ENCODE results near the gene ZBTB40. TPM values are rescaled to one million over a fixed set of nuclear protein-coding genes. Genes with fewer than 3 reads are reported as not detected.

The ZBTB40 gene
- total and polyA plus RNA-seq, 2 of the 13 experiments (the other 11 are each of a cell fraction or from before 2014, with no cell fraction given): 8.8 to 16.5 TPM

DNA sequence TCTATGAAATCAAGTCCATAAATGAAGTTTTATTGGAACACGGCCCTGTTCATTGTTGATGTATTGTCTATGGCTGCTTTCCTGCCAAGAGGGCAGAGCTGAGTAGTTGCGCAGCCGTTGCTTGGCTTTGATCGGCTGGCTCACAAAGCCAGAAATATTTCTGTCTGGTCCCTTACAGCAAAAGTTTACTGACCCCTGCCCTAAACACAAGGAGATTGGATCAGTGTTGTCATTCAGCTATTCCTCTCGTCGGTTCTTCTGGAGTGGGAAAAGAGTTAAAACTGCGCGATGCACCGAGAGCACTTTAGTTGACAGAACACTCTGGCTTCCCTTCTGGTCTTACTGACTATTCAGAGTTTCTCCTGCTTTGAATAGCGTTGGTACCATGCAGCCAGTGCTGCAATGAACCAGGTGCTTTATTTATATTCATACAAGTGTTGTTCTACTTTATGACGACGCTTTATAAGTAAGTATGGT, 868 bp downstream of the ZBTB40 start (continued):
- TF ChIP-seq HNF4G (IDR thresholded peaks at IDR 0.05; ENCODE audit: borderline replicate concordance, low read depth, low read length) (no peak), HNF4G (CRISPR knock-in tag; IDR thresholded peaks at IDR 0.05; ENCODE audit: borderline replicate concordance, low read depth) (peak; percentile 11; the same call in 1 of the 2 replicates), FOXJ3 (CRISPR knock-in tag; IDR thresholded peaks at IDR 0.05; ENCODE audit: borderline replicate concordance) (0 out of 2 replicates have a peak, but pooled peaks have one; percentile 4), ELF1 (CRISPR knock-in tag; IDR thresholded peaks at IDR 0.05) (no peak), ZNF329 (CRISPR knock-in tag; IDR thresholded peaks at IDR 0.05; ENCODE audit: low read depth) (no peak)
- TF ChIP-seq, protein P1, sequence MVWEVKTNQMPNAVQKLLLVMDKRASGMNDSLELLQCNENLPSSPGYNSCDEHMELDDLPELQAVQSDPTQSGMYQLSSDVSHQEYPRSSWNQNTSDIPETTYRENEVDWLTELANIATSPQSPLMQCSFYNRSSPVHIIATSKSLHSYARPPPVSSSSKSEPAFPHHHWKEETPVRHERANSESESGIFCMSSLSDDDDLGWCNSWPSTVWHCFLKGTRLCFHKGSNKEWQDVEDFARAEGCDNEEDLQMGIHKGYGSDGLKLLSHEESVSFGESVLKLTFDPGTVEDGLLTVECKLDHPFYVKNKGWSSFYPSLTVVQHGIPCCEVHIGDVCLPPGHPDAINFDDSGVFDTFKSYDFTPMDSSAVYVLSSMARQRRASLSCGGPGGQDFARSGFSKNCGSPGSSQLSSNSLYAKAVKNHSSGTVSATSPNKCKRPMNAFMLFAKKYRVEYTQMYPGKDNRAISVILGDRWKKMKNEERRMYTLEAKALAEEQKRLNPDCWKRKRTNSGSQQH (CRISPR knock-in tag; IDR thresholded peaks at IDR 0.05; ENCODE audit: low read depth): peak; percentile 36; the same call in 1 of the 2 replicates
- TF ChIP-seq, protein P2, sequence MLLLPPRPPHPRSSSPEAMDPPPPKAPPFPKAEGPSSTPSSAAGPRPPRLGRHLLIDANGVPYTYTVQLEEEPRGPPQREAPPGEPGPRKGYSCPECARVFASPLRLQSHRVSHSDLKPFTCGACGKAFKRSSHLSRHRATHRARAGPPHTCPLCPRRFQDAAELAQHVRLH (CRISPR knock-in tag; IDR thresholded peaks at IDR 0.05; ENCODE audit: borderline replicate concordance, low read depth): no peak
- TF ChIP-seq, protein P3, sequence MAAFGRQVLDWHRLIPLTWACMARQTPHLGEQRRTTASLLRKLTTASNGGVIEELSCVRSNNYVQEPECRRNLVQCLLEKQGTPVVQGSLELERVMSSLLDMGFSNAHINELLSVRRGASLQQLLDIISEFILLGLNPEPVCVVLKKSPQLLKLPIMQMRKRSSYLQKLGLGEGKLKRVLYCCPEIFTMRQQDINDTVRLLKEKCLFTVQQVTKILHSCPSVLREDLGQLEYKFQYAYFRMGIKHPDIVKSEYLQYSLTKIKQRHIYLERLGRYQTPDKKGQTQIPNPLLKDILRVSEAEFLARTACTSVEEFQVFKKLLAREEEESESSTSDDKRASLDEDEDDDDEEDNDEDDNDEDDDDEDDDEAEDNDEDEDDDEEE (CRISPR knock-in tag; IDR thresholded peaks at IDR 0.05): 0 out of 2 replicates have a peak, but pooled peaks have one; percentile 6

DNA sequence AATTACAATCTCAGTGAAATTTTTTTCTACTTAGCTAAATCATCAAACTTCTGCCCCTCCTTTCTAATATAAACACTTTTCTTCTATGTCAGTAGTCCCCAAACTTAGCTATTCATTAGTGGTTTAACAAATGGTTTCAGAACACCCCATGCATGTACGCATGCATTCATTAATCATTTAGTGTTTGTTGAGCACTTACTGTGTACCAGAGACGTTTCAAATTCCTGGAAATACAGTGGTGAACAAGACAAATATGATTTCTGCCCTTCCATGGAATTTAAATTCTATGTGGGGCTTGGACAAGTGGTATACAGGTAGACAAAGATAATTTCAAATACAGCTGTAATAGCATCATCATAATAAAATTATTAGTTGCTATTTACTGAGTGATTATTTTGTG, 1.5 kb downstream of the ZBTB40 start:
- ATAC-seq (no peak), FAIRE-seq (no peak), DNase-seq (ENCODE audit: low spot score) (no peak)
- BruUV-seq (replicated peaks): no TSS peak
- peaks cover 71% of the 10 kb centered on the region for H3K4me1 ChIP-seq (ENCODE audit: insufficient read depth, low read length)
- WGBS (ENCODE audit: low lambda C conversion rate): 35% methylated on average over 2 of the region's 2 CpGs
- TF ChIP-seq, protein P4, sequence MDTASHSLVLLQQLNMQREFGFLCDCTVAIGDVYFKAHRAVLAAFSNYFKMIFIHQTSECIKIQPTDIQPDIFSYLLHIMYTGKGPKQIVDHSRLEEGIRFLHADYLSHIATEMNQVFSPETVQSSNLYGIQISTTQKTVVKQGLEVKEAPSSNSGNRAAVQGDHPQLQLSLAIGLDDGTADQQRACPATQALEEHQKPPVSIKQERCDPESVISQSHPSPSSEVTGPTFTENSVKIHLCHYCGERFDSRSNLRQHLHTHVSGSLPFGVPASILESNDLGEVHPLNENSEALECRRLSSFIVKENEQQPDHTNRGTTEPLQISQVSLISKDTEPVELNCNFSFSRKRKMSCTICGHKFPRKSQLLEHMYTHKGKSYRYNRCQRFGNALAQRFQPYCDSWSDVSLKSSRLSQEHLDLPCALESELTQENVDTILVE (CRISPR knock-in tag; IDR thresholded peaks at IDR 0.05): no peak
- peak; percentile 54; the same call in 1 of the 2 replicates for TF ChIP-seq BCL6 (CRISPR knock-in tag; IDR thresholded peaks at IDR 0.05)
- H3K4me2 ChIP-seq (ENCODE audit: low read depth, low read length): peak overlapping the region; percentile 78
- ChIA-PET POLR2A (no interaction called here), CTCF (ENCODE audit: low intra/inter-chr PET ratio, low total read pairs) (no interaction called here)
- H3K27me3 ChIP-seq (ENCODE audit: control insufficient read depth in 1 of 2, insufficient read depth in 2 of 2, low read length in 2 of 2): no peaks in the 10 kb centered on the region; a peak in 1 of 5 replicates
- in situ Hi-C loops (cut with HindIII; ENCODE audit: extremely low pct_ligation_motif_present, low pct_unique_long_range_greater_than_20kb) (no loop called here), intact Hi-C loops (cut with micrococcal nuclease; ENCODE audit: unreplicated experiment) (loop anchor here (2.0 to 5.0 kb wide), 2 partner anchors 24 to 49 kb away; no protein-coding TSS in a partner anchor)
- no peaks in the 10 kb centered on the region for H4K20me1 ChIP-seq (ENCODE audit: insufficient read depth, low read length)
- H3K27ac ChIP-seq (ENCODE audit: extremely low read length, insufficient read depth, low read length): no peak overlapping the region
- H3K9ac ChIP-seq (ENCODE audit: insufficient read depth, low read depth, low read length): peak overlapping the region; percentile 84
- peak overlapping the region; percentile 88 to 96 (median 95); a peak in 5 of 6 replicates for H3K4me3 ChIP-seq (replicated peaks in 1 of 3; ENCODE audit: insufficient read depth in 1 of 3, low read depth in 2 of 3, low read length in 3 of 3)
- H3K9me3 ChIP-seq (ENCODE audit: low read length): no peaks in the 10 kb centered on the region
- peaks cover 50% of the 10 kb centered on the region for H3K79me2 ChIP-seq (ENCODE audit: insufficient read depth, low read length)
- H2AFZ ChIP-seq (ENCODE audit: low read length): no peak overlapping the region
- H3K36me3 ChIP-seq (replicated peaks in 1 of 2; ENCODE audit: control insufficient read depth in 1 of 2, insufficient read depth in 2 of 2, low read length in 2 of 2): no peaks in the 10 kb centered on the region

All from HepG2 (cell line).